AG09309 (cell line): ENCODE results near the gene MUC5AC.
"Not testable (repeated sequence)": the region's sequence is repeated elsewhere in the genome, so short reads cannot be mapped to it uniquely, and the experiment has no call there.

ENCODE experiments used
- DNase-seq: peaks from one replicate; pipeline ENCODE4 v3.0.0-alpha.2; 2010; ENCODE audit warnings: low read depth
- H3K4me3 ChIP-seq: 2 replicates; pipeline ENCODE4 v1.5.1; 2011; ENCODE audit warnings: mild to moderate bottlenecking, low read depth, low read length, moderate library complexity; ENCODE audit not compliant: control insufficient read depth
- TF ChIP-seq, protein P1 (sequence below): IDR thresholded peaks from 2 replicates; pipeline ENCODE4 v1.5.1; 2011; ENCODE audit warnings: mild to moderate bottlenecking, low read depth, low read length, inconsistent platforms; ENCODE audit not compliant: insufficient read depth, control insufficient read depth; ENCODE audit errors: missing control alignments

Gene MUC5AC

DNA sequence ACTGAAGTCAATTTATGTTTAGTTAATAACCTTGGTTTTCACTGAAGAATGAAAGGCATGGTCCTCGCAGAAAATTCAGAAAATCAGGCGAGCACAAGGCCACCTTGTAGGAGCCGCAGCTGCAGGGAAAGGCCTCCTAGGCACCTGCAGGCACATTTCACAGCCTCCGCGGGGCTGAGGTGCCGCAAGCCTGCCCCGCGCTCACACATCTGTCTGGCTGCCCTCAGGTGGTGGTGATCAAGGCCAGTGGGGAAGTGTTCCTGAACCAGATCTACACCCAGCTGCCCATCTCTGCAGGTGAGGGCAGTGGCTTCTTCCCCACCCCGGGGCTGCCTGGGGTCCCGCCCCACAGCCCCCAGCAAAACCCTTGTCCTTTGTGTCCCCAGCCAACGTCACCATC is 10.5 kb downstream of the MUC5AC start:
- no peak overlapping the region for H3K4me3 ChIP-seq
- no peak for DNase-seq
- TF ChIP-seq, protein P1, sequence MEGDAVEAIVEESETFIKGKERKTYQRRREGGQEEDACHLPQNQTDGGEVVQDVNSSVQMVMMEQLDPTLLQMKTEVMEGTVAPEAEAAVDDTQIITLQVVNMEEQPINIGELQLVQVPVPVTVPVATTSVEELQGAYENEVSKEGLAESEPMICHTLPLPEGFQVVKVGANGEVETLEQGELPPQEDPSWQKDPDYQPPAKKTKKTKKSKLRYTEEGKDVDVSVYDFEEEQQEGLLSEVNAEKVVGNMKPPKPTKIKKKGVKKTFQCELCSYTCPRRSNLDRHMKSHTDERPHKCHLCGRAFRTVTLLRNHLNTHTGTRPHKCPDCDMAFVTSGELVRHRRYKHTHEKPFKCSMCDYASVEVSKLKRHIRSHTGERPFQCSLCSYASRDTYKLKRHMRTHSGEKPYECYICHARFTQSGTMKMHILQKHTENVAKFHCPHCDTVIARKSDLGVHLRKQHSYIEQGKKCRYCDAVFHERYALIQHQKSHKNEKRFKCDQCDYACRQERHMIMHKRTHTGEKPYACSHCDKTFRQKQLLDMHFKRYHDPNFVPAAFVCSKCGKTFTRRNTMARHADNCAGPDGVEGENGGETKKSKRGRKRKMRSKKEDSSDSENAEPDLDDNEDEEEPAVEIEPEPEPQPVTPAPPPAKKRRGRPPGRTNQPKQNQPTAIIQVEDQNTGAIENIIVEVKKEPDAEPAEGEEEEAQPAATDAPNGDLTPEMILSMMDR = no peak

DNA sequence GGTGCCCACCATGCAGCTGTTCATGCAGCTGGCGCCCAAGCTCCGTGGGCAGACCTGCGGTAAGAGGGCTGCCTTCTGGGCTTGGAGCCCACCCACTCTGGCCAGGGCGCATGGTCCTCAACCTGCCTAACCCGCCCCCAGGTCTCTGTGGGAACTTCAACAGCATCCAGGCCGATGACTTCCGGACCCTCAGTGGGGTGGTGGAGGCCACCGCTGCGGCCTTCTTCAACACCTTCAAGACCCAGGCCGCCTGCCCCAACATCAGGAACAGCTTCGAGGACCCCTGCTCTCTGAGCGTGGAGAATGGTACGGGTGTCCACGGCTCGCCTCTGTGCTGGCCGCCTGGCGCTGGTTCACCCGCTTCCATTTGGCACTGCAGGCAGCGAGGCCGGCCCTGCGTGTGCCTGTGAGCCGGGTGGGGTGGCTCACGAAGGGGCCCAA is 11.0 kb downstream of the MUC5AC start:
- TF ChIP-seq, protein P1 = no peak
- DNase-seq = no peak

DNA sequence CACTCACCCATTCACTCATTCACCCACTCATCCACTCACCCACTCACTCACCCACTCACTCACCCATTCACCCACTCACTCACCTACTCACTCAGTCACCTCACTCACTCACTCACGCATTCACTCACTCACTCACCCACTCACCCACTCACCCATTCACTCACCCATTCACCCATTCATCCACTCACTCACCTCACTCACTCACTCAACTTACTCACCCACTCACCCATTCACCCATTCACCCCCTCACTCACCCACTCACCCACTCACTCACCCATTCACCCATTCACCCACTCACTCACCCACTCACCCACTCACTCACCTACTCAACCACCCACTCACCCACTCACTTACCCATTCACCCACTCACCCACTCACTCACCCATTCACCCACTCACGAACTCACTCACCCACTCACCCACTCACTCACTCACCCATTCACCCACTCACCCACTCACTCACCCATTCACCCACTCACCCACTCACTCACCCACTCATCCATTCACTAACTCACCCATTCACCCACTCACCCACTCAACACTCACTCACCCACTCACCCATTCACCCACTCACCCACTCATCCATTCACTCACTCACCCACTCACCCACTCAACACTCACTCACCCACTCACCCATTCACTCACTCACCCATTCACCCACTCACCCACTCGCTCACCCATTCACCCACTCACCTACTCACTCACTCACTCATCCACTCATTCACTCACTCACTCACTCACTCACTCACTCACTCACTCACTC is 13.7 kb downstream of the MUC5AC start:
- no peak for DNase-seq
- H3K4me3 ChIP-seq = no peak overlapping the region
- TF ChIP-seq, protein P1 = no peak

More for the DNA sequence above, 11.0 kb downstream of the MUC5AC start:
- H3K4me3 ChIP-seq = no peak overlapping the region

DNA sequence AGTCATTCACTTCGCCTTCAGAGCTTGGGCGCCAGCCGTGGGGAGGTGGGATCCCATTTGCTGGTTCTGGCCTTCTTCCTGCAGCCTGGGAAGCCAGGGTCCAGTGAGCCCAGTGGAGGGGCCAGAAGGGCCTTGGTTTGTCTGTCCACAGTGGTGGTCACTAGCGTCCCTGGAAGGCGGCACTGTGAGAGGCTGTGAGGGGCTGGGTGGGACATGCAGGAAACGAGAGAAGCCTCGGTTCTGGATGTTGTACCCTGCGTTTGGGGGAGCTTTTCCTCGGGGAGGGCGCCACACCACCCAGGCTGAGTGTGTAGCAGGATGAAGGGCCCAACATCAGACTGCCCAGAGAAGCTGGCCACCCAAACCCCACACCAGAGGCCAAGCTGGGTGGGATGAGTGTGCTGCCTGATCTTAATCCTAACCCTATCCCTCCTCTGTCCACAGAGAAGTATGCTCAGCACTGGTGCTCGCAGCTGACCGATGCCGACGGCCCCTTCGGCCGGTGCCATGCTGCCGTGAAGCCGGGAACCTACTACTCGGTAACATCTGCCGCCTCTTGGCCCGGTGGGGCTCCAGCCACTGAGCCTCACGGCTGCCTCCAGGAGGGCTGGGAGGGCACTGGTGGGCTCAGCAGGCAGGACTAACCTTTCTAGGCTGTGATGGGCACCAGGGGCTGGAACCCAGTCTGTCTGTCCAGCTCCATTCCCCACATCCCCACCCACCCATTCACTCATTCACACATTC is 14.4 kb downstream of the MUC5AC start:
- no peak for DNase-seq
- no peak overlapping the region for H3K4me3 ChIP-seq
- TF ChIP-seq, protein P1 = no peak

DNA sequence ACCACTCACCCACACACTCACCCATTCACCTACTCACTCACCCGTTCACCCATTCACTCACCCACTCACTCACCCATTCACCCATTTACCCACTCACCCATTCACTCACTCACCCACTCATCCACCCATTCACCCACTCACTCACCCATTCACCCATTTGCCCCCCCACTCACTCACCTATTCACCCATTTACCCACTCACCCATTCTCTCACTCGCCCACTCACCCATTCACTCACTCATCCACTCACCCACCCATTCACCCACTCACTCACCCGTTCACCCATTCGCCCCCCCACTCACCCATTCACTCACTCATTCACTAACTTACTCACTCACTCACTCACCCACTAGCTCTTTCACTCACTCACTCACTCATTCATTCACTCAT is 15.0 kb downstream of the MUC5AC start:
- no peak for DNase-seq
- no peak overlapping the region for H3K4me3 ChIP-seq
- TF ChIP-seq, protein P1 = no peak

DNA sequence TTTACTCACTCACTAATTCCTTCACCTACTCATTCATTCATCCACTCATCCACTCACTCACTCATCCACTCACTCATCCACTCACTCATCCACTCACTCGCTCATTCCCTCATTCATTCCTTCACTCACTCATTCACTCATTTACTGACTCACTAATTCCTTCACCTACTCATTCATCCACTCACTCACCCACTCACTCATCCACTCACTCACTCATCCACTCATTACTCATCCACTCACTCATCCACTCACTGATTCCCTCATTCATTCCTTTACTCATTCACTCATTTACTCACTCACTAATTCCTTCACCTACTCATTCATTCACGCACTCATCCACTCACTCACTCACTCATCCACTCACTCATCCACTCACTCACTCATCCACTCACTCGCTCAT is 15.6 kb downstream of the MUC5AC start:
- not testable (repeated sequence) for H3K4me3 ChIP-seq, DNase-seq
